NCI-H187 (cell line): Measurements from ENCODE around the gene SFT2D1.
A peak's percentile ranks its signal among the peaks of the same experiment; 100 is the strongest.

Experiments used
- DNase-seq, 2 experiments: peaks; one replicate each; lab custom pipeline; 2025; lab: John Stamatoyannopoulos, UW

The SFT2D1 gene

GRCh38 chr6:166277892-166278578, 64.3 kb downstream of the SFT2D1 start:
- no peak for DNase-seq

- no peak for DNase-seq
These were observed 65.3 kb downstream of the SFT2D1 start for GRCh38 chr6:166277018-166277417.

- DNase-seq = peak in 1 of 2 experiments; percentile 9
These were observed 66.6 kb downstream of the SFT2D1 start for GRCh38 chr6:166275714-166276166.

DNA sequence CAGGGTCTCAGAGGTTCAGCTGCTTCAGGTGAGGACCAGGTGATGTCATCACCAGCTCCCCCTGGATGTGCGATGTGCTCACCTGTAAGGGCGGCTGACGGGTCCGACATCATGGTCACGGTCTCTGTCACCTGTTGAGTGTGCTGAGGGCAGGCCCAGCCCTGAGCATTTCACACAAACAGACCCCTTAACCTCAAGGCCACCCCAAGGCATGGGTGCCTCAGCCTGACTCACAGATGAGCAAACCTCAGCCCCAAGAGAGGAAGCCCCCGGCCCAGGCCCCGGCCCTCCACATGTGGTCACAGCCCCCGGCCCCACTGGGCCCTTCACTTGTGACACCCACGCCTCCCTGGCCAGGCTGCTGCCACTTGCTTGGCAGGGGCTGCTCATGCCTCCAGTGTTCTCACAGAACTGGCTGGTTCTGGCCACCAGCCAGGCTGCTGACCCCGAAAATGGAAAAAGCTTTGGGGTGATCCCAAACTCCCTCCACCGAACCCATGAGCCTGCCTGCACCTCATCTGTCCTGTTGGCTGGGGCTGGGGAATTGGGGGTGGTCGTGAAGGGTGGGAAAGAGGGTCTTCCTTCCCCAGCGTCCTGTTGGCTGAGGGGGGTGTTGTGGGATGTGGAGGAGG, 67.5 kb downstream of the SFT2D1 start:
- no peak for DNase-seq

GRCh38 chr6:166274163-166274562, 68.2 kb downstream of the SFT2D1 start:
- no peak for DNase-seq

- DNase-seq = no peak
These were observed 71.0 kb downstream of the SFT2D1 start for GRCh38 chr6:166271376-166271765.

DNA sequence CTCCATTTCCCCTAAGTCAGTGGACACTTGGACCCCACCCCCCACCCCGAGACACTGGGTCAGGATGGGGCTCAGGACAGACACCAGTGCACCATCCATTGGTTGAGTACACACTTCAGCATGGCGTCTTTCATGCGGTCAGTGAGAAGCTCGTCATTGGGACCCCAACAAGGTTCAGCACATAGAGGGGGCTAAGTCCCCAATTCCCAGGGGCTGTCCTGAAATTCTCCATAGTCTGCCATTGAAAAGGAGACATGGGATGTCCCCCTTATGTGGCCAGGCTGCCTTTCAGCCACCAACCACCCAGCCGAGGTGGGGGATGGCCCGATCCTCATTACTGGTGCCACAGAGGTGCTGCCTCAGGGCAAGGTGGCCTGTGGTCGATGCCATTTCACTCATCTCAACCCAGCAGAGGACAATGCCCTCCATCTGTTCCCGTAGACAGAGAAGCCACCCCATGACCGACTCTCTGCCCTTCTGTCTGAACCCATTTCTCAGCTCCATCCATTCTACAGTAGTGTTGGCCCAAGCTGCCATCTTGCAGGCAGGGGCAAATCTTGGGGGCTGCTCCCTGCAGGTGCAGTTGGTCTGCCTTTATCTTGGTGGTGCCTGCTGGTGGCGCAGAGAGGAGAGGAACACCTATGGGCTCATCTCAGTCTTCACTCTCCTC, 71.5 kb downstream of the SFT2D1 start:
- DNase-seq = no peak
